Glomerular visceral epithelial cell (primary cell): Measurements from ENCODE around the gene MRO.
A peak's percentile ranks its signal among the peaks of the same experiment; 100 is the strongest.
"Not testable (repeated sequence)": the region's sequence is repeated elsewhere in the genome, so short reads cannot be mapped to it uniquely, and the experiment has no call there.

Experiments used
- DNase-seq: peaks from one replicate; pipeline ENCODE4 v3.0.0-alpha.2; 2016; ENCODE audit errors: extremely low spot score

MRO gene

DNA sequence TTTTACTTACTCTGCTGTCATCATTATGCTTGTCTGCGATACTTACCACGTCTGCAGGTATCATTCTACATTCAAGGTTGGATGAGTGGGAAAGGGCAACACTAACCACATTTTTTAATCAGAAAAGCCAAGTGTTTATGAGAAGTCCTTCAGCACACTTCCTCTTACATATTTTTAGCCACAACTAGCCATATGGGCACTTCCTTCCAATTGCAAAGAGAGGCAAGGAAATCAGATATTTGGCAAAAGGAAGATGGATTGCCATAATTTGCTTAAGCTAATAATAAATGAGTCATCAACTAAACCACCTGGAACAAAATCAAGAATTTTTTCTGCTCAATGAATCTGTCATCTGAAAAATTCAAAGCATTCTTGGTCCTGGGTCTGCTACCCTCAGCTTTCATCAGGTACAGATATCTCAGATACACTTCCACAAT lies 16.7 kb upstream of the MRO start:
- DNase-seq = peak; percentile 89

DNA sequence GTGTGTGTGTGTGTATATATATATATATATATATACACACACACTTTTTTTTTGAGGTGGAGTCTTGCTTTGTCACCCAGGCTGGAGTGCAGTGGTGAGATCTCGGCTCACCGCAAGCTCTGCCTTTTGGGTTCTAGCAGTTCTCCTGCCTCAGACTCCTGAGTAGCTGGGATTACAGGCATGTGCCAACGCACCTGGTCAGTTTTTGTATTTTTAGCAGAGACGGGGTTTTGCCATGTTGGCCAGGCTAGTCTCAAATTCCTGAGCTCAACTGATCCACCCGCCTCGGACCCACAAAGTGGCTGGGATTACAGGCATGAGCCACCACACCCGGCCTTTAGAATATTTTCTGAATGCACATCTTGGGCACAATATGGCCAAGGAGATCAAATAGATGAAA lies 13.7 kb upstream of the MRO start:
- not testable (repeated sequence) for DNase-seq

DNA sequence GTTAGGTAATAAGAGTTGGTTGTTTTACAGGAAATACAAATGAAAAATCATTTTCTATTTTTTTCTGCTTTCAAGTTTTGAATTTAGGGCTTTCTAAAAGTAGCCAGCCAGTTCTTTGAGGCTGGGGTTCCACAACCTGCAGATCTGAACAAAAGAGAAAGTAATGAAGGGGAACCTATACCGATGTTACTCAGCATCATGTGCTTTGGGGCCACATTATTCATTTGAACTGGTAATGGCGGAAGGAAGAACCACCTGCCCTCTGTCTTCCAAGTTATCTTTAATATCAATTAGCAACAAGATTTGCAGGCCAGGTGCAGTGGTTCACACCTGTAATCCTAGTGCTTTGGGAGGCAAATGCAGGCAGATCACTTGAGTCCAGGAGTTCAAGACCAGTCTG lies 12.9 kb upstream of the MRO start:
- no peak for DNase-seq

DNA sequence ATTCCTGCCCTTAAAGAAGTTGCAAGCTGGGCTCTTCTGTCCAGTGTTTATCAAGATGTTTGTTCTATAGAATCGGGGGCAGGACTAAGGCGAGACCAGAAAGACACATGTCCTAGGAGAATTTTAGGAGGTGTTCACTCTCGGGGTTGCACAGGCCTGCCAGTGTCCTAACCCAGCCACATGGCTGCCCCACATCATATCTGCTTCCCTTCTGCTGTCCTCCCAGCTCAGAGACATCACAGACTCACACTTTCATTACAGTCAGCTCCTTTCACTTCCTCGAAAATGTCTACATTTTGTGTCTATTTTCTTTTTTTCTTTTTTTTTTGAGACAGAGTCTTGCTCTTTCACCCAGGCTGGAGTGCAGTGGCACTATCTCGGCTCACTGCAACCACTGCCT lies 10.7 kb upstream of the MRO start:
- DNase-seq = no peak

DNA sequence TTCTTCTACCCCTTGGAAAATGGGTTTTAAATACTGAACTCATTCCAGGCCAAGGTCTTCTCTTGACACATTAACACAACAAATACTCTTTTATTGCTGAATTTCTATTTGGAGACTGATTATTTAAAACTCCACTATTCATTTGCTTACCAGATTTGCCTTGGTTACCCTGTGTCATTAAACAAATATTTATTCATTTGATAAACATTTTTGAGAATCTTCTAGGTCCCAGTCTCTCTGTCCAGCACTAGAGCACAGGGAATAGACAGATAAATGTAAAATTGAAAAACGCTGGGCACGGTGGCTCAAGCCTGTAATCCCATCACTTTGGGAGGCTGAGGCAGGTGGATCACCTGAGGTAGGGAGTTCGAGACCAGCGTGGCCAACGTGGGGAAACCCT lies 9.8 kb upstream of the MRO start:
- DNase-seq = no peak

DNA sequence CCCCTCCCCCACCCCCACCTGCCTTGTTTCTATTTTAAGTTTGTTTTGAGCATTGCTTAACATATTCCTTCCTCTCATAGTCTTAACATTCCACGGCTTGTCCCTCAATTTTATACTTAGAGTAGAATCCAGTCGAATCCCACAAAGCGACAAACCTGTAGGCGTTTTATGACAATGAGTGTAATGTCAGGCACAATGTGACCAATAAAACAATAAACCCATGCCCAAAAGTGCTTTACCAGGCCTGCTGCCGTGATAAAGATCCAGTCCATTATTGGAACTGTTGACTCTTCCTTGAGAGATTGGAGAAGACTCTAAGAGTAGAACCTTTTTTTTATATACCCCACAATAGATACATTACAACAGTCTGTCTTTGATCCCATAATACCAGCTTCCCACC lies 6.2 kb upstream of the MRO start:
- no peak for DNase-seq

DNA sequence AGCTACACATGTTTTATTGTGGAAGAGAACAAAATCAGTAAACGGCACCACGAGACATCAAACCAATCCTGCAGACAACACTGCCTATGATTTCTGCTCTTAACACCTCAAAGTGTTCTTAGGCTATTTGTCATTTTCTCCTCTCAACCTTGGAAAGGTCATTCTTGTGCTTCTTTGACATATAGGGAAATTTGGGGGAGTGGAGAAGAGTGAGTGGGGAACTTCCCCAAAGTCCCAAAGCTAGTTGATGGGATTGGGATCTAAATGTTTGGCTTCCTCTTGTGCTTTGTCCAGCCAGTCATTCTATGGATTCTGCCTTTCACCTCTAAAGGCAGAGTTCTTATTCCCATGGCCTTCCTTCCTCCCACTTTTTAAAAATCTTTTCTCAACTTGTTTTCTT lies 5.8 kb upstream of the MRO start:
- no peak for DNase-seq

DNA sequence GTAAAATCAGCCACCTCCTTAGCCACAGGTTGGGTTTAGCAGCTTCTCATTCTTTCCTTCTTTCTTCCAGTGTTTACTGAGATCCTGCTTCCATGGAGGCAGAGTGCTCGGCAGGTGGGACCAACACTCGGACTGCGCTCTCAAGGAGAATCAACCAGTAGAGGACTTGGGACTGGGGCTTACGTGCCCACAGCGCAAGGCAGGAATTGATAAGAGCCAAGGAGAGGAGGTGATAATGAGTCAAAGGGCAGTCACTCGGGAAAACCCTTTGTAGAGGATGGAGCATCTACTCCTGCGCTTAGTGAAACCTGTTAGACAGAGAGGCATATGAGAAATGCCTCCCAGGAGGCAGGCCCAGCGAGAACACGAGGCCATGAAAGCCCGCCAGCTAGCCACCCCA lies 2.9 kb upstream of the MRO start:
- no peak for DNase-seq

DNA sequence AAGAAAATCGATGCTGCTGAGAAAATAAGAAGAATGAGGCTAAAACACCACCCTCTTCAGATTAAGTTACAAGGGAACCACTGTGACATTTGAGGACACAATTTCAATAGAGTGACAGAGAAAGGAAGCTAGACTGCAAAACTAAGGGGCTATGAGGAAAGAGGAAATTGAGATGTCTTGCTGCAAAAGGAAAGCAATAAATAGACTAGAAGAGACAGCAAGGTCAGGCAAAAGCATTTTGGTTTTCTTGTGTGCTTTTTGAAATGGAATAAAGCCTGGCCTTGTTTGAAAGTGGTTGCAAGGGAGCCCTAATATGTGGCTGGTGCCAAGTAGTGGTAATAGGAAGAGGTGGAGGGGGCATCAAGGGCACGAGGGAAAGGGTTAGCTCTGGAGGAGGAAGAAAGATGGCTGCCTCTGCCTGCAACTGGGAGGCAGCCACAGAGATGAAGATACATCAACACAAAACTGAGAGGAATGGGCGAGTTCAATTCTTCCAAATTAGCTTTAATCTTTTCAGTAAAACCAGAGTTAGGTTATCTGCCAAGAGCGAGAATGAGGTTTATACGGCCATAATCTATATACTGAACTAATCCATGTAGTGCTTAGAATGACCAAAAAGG lies 1.2 kb upstream of the MRO start:
- DNase-seq = no peak

DNA sequence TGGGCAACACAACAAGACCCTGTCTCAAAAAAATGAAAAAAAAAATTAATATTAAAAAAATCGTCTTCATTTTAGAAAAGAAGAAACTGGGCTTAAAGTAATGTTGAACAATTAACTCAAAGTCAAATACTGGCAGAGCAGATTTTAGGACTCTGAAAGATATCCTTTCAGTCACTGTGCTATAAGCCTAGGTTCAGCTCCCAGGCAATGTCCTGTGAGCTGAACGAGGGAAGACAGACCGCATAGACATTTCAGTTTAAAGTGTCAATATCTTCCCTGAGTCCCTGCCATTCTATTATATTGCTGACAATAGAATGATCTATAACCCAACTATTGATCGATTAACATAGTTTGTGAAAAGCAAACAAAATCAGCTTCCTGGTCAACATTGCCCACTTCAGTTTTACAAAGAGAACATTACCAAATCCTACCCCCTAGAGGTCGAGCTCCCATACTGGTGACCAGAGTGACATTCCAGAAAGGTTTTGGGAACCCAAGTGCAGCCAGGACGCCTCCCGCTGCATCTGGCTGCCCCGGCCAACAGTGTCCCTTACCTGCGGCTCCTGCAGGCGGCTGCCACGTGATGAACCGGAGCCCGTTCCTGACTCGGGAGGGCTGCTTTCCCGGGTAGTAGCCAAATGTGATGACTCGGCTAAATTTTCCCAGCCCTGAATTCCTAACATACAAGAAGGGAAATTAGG lies 639 bp downstream of the MRO start:
- peak; percentile 22 for DNase-seq

DNA sequence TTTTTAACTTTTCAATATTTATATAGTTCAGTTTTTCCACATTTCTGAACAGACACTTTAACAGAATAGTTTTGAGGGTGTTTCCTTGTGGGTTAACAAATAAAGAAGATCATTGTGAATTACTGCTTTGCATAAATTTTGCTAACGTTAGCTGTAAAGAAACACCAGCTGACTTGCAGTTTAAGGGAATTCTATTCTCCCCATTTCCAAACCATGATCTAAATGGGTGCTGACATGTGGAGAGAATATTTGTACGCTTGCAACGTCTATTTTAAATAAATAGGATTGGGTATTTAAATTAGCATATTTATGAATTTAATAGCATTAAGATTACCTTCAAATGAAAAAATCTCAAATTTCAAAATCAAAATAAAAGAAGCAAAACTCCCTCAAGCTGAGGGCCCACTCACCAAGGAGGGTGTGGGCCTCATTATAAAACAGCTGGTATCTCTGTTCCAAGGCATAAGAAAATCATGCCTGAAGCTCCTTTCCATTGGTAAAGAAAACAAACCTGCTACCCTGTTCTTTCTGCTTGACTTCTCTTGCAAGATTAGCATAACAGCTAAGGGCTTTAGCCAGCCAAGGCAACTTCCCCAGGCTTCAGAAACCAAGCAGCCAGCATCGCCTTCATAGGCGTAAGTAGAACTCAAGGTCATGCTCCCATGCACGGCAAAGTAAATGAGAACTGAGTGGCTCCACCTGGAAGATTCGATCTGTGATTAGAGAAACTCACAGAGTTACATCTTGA lies 3.2 kb downstream of the MRO start:
- DNase-seq = peak; percentile 56

DNA sequence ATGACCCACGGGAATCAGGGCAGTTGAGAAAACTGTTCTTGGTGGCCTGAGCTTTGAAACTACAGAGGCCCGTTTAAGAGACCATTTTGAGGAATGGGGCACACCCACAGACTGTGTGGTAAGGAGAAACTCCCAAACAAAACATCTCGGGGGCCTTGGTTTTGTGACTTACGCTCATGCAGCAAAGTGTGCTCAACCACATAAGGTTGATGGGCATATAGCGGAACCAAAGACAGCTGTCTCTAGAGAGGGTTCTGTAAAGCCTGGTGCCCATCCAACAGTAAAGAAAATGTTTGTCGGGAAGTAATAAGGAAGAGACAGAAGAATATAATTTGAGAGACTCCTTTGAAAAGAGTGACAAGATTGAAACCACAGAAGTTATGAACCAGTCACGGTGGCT lies 5.4 kb downstream of the MRO start:
- peak; percentile 1 for DNase-seq

DNA sequence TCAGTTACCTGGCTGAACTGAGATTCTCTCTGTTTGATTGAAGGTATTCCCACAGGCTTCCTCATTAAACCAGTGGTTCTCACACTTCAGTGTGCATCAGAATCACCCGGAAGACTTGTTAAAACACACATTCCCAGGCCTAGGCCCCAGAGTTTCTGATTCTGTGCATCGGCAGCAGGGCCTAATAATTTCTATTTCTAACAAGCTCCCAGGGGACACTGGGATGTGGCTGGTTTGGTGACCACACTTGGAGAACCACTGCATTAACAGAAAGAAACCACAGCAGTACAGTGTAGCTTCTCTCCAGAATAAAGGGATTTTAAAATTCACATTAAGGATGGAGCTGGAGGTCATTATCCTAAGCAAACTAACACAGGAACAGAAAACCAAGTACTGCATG lies 6.5 kb downstream of the MRO start:
- no peak for DNase-seq

DNA sequence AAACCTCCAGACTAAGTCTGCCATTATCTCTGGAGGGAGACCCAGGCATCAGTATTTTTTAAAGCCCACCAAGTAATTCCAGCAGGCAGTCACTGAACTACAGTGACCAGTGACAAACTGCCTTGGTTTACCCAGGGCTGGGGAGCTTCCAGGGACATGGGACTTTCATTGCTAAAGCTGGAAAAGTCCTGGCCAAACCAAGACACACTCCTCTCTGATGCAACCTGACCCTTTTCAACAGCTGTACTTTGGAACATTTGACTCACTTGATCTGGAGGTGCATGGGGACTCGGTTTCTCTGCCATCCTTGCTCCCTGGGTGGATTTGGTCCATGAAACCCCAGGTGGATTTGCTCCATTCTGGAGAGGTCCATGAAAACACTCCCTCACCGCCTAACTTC lies 7.0 kb downstream of the MRO start:
- DNase-seq = no peak

DNA sequence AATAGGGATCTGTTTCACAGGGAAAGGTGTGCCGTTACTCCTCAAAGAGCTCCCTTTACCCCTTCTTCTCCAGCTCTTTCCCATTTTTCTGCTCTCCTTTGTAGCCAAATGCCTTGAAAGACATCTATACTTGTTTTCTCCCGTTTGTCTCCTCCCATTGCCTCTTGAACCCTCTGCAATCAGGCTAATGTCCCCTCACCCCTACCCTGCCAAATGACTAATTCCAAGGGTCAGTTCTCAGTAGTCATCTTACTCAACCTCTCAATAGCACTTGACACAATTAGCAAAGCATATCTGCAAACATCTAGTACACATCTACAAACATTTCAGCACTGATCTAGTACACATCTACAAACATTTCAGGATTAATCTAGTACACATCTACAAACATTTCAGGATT lies 12.6 kb downstream of the MRO start:
- DNase-seq = no peak

DNA sequence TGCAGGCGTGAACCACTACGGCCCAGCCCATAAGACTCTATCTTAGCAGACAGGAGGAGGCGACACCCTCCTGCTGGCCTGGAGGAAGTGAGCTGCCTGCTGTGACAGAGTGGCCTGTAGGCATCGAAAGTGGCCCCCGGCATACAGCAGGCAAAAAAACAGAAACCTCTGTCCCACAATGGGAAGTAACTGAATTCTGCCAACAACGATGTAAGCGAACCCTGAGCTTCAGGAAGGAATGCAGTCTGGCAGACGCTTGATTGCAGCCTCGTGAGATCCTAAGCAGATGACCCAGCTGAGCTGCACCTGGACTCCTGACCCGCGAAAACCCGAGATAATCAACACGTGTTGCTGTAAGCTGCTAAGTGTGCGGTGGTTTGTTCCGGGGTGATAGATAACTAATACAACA lies 13.6 kb downstream of the MRO start:
- no peak for DNase-seq

DNA sequence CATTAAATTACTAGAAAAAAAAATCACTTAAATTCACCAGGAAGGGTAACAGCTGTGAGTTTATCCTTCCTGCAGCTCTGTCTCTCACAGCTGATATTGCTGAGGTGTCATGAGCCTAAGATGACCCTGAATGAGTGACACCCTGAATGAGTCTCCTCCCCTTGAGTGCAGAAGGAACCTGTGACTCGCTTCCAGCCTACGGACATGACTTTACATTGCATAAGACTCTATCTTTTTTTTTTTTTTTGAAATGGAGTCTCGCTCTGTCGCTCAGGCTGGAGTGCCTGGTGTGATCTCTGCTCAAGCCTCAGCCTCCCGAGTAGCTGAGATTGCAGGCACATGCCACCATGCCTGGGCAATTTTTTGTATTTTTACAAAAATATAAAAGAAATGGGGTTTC lies 14.1 kb downstream of the MRO start:
- DNase-seq = peak; percentile 20

DNA sequence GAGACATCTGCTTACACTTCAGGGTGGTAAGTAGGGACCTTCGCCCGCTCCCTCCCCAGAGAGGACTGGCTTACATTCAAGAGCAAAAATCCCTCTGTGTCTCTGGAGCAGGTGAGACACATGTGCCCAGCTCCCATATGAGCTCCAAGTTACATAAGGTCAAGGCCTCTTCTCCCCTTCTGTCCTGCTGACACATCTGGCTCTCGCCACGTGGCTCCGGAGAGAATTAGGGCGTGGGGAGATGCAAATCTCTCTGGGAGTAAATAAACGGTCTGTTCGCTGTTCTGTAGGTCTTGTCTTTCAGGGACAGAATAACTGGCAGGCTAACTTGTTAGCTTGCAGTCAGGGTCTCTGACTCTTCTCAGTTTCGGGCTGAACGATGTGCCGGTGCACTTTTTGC lies 16.2 kb downstream of the MRO start:
- DNase-seq = no peak

DNA sequence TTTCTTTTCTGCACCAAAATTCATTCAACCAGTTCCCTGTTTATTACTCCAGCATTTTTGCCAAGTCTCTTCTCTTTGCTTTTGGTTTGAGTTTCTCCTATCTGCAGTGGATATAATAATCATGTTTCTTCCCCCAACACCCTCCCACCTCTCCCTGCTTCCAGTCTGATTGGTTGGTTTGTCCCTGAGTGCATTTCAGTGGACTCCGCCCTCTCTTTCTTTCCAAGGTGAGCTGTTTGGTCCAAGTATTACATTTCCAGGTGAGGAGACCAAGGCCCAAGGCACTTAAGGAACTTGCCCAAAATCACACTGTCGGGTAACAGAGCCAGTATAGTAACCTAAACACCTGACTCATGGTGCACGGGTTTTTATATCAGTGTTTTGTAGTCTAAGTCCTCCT lies 17.7 kb downstream of the MRO start:
- DNase-seq = no peak

DNA sequence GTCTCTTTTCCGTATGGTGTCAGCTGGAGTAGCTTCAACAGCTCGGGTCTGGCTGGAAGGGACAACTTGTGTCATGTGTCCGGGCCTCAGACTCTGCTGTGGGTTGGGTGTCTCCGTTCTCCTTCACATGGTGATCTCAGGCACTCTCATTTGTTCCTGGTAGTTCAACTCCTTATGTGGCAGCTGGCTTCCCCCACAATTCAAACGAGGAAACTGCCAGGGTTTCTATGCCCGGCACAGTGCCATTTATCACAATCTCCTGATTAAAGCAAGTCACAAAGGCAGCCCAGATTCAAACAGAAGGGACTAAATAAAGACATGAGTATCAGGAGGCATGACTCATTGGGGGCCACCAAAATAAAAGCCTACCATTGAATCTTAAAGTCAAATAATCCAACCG lies 22.7 kb downstream of the MRO start:
- no peak for DNase-seq

DNA sequence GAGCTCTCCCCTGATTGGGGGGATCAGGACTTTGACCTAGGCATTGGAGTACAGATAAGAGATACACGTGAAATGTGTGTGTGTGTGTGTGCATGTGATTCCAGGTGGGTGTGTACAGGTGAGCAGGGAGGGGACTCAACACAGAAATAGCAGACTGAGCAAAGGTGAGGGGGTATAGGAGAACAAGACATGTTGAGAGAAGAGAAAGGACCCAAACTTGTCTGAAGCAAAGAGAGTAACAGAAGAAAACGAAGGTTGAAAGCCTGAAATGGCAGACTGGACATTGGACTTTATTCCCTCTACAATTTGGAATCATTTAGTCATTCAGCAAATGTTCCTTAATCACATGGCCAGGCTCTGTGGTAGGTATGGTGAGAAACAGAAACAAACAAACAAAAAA lies 23.3 kb downstream of the MRO start:
- no peak for DNase-seq

DNA sequence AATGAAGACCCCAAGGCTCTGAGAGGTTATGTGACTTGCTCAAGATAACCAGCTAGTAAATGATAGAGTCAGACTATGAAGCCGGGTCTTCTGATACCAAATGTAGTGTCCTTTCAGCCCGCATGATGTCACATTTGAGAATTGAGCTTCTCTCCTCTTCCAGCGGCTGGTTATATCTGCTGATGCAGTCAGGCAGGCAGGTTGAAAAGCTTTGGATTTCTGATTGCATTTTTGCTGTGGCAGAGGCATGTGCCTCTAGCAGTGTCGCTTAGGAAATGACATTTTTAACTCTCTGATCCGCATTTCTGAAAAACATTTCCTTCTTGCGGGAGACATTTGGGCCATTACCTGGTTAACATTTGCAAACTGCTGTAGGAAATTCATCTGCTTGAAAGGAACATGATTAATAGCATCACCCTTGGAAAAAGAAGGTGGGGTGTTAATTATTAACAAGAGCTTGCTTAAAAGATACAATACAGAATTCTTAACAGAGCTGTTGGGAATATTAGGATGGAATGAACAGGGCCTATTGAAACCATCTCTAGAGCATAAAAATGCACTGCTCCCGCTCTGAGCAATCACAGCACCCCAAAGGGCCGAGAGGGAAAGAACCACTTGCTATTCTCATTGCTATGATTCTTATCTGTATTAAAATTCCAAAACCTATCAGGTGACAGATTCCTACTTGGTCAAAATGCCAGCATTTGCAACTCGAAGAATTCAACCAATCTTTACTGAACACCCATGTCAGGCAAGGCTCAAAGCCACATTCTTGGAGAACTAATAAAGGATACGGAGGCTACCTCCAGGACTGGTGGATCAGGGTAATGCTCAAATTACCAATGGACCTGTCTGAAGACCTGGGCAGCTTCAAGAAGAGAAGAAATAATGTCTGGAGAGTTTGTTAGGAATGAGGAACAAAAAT lies 25.9 kb downstream of the MRO start:
- DNase-seq = no peak
